Measurements from ENCODE around the gene CFAP53.

CFAP53 gene

GRCh38 chr18:50287028-50287440 lies 20.7 kb upstream of the CFAP53 start:
- no peak for DNase-seq (ENCODE audit: low read depth in 2 of 2)

GRCh38 chr18:50286391-50287027 lies 20.2 kb upstream of the CFAP53 start:
- peak overlapping the region; percentile 72 to 86 for H3K4me3 ChIP-seq (replicated peaks in 1 of 2; ENCODE audit: low read depth in 2 of 2, low read length in 2 of 2)
- DNase-seq (ENCODE audit: low read depth in 2 of 2), result peak; percentile 23 to 42
- TF ChIP-seq CTCF (IDR thresholded peaks at IDR 0.05; ENCODE audit: low read depth, low read length), result no peak

More at GRCh38 chr18:50287028-50287440, 20.7 kb upstream of the CFAP53 start:
- peak overlapping the region; percentile 72 to 86 for H3K4me3 ChIP-seq (replicated peaks in 1 of 2; ENCODE audit: low read depth in 2 of 2, low read length in 2 of 2)
- no peak for TF ChIP-seq CTCF (IDR thresholded peaks at IDR 0.05; ENCODE audit: low read depth, low read length)

GRCh38 chr18:50285631-50286321 lies 19.5 kb upstream of the CFAP53 start:
- no peak for TF ChIP-seq CTCF (IDR thresholded peaks at IDR 0.05; ENCODE audit: low read depth, low read length)
- no peak overlapping the region for H3K4me3 ChIP-seq (replicated peaks in 1 of 2; ENCODE audit: low read depth in 2 of 2, low read length in 2 of 2)
- no peak for DNase-seq (ENCODE audit: low read depth in 2 of 2)

GRCh38 chr18:50285071-50285470 lies 18.8 kb upstream of the CFAP53 start:
- no peak for DNase-seq (ENCODE audit: low read depth in 2 of 2)
- H3K4me3 ChIP-seq (replicated peaks in 1 of 2; ENCODE audit: low read depth in 2 of 2, low read length in 2 of 2), result no peak overlapping the region
- TF ChIP-seq CTCF (IDR thresholded peaks at IDR 0.05; ENCODE audit: low read depth, low read length), result no peak

- DNase-seq (ENCODE audit: low read depth in 2 of 2), result peak in 1 of 2 donors; percentile 34
- H3K4me3 ChIP-seq (replicated peaks in 1 of 2; ENCODE audit: low read depth in 2 of 2, low read length in 2 of 2), result no peak overlapping the region
- TF ChIP-seq CTCF (IDR thresholded peaks at IDR 0.05; ENCODE audit: low read depth, low read length), result no peak
Measured at GRCh38 chr18:50284255-50284885, 18.1 kb upstream of the CFAP53 start.

- H3K4me3 ChIP-seq (replicated peaks in 1 of 2; ENCODE audit: low read depth in 2 of 2, low read length in 2 of 2), result no peak overlapping the region
- no peak for DNase-seq (ENCODE audit: low read depth in 2 of 2)
- no peak for TF ChIP-seq CTCF (IDR thresholded peaks at IDR 0.05; ENCODE audit: low read depth, low read length)
Measured at GRCh38 chr18:50283469-50284209, 17.3 kb upstream of the CFAP53 start.

All from cardiac fibroblast (primary cell).